A549 (cell line): ENCODE results near the gene POLR2L. TPM values are rescaled to one million over a fixed set of nuclear protein-coding genes. Genes with fewer than 3 reads are reported as not detected.

Experiments
- ATAC-seq, 2 experiments: fragments of 200-7000 bp in 1 of 2; fragments of >200 bp in 1 of 2; cut with Nextera tagmentation in 1 of 2; cut with Tn5 transposase in 1 of 2; 3 replicates each; pipeline versions ENCODE4 v1.8.0 to v1.9.1; 2018 to 2020; ENCODE audit warnings: mild to moderate bottlenecking in 1 of 2, moderate library complexity in 1 of 2
- CTCF ChIA-PET: fragments of 300-600 bp; sonication (Branson Sonifier 250); formaldehyde crosslinking; extraction: SDS; loops from one replicate; lab custom pipeline; 2021; ENCODE audit warnings: antibody characterized with exemption, inconsistent platforms; lab: Yijun Ruan, JAX
- POLR2A ChIA-PET: fragments of 350-600 bp; formaldehyde crosslinking; extraction: SDS; loops from one replicate; lab custom pipeline; 2021; ENCODE audit warnings: antibody characterized with exemption, inconsistent platforms; lab: Yijun Ruan, JAX
- DNase-seq, 2 experiments: peaks; one replicate each; pipeline versions ENCODE4 v3.0.0 to v3.0.0-alpha.2; 2011 to 2016; ENCODE audit warnings: low read depth in 1 of 2, low spot score in 1 of 2
- FAIRE-seq: peaks from 2 replicates; lab custom pipeline; 2011; peaks lifted over from hg19 to GRCh38; lab: Jason Lieb, UNC
- H3K27ac ChIP-seq, 2 experiments: fragments of >200 bp; sonication (Bioruptor Twin); formaldehyde crosslinking; 3 replicates each; pipeline ENCODE4 v1.5.1; 2016 to 2017
- H3K4me1 ChIP-seq: fragments of >200 bp; sonication (Bioruptor Twin); formaldehyde crosslinking; 3 replicates; pipeline ENCODE4 v1.6.1; 2016
- H3K4me2 ChIP-seq: fragments of >200 bp; sonication (Bioruptor Twin); formaldehyde crosslinking; 3 replicates; pipeline ENCODE4 v1.6.1; 2016
- H3K4me3 ChIP-seq: fragments of >200 bp; sonication (Bioruptor Twin); formaldehyde crosslinking; 3 replicates; pipeline ENCODE4 v1.5.1; 2016
- H3K9me3 ChIP-seq: fragments of >200 bp; sonication (Bioruptor Twin); formaldehyde crosslinking; 3 replicates; pipeline ENCODE4 v1.6.1; 2016
- ATOH8 ChIP-seq: fragments of 250-450 bp; sonication (Bioruptor Pico); IDR thresholded peaks from 2 replicates; pipeline ENCODE4 v1.5.0; 2020; ENCODE audit warnings: low read depth, mild to moderate bottlenecking, moderate library complexity
- BCL3 ChIP-seq: fragments of >200 bp; sonication (Bioruptor Twin); formaldehyde crosslinking; IDR thresholded peaks from 3 replicates; pipeline ENCODE4 v1.6.1; 2016
- CBX8 ChIP-seq: fragments of 200-600 bp; sonication (generic); IDR thresholded peaks from 2 replicates; pipeline ENCODE4 v1.6.1; 2016
- EP300 ChIP-seq, 2 experiments: fragments of >200 bp; sonication (Bioruptor Twin); formaldehyde crosslinking; IDR thresholded peaks; 2 replicates in 1 of 2; 3 replicates in 1 of 2; pipeline ENCODE4 v1.6.1; 2016 to 2017
- ESRRA ChIP-seq: fragments of 150-350 bp; IDR thresholded peaks from 2 replicates; pipeline ENCODE4 v1.6.1; 2014; ENCODE audit warnings: mild to moderate bottlenecking, low read length, borderline replicate concordance
- GATA3 ChIP-seq: IDR thresholded peaks from 2 replicates; pipeline ENCODE4 v1.6.1; 2012; ENCODE audit warnings: borderline replicate concordance
- HEYL ChIP-seq: fragments of 250-450 bp; sonication (Bioruptor Pico); IDR thresholded peaks from 2 replicates; pipeline ENCODE4 v1.8.0; 2021; ENCODE audit warnings: mild to moderate bottlenecking, moderate library complexity
- HOXA7 ChIP-seq: fragments of 250-450 bp; sonication (Bioruptor Pico); IDR thresholded peaks from 2 replicates; pipeline ENCODE4 v1.5.0; 2020; ENCODE audit warnings: mild to moderate bottlenecking, moderate library complexity
- HOXB13 ChIP-seq: fragments of 250-450 bp; sonication (Bioruptor Pico); IDR thresholded peaks from 2 replicates; pipeline ENCODE4 v1.5.0; 2020; ENCODE audit warnings: low read depth, mild to moderate bottlenecking, moderate library complexity
- HOXB5 ChIP-seq: fragments of 250-450 bp; sonication (Bioruptor Pico); IDR thresholded peaks from 2 replicates; pipeline ENCODE4 v1.5.0; 2020; ENCODE audit warnings: mild to moderate bottlenecking, moderate library complexity
- KDM1A ChIP-seq: fragments of 200-600 bp; sonication (generic); IDR thresholded peaks from 2 replicates; pipeline ENCODE4 v1.6.1; 2016; ENCODE audit warnings: low read depth, mild to moderate bottlenecking
- NPAS2 ChIP-seq: fragments of 250-450 bp; sonication (Bioruptor Pico); IDR thresholded peaks from 2 replicates; pipeline ENCODE4 v1.8.0; 2022; ENCODE audit warnings: mild to moderate bottlenecking, moderate library complexity, borderline replicate concordance
- POLR2AphosphoS2 ChIP-seq: conservative IDR thresholded peaks from 2 replicates; pipeline ENCODE4 v1.6.1; 2012; ENCODE audit warnings: low read length, improper control_type of control experiment, inconsistent platforms
- REST ChIP-seq: fragments of 200-600 bp; sonication (generic); IDR thresholded peaks from 2 replicates; pipeline ENCODE4 v1.6.1; 2016; ENCODE audit warnings: antibody characterized with exemption, mild to moderate bottlenecking, moderate library complexity
- RFX5 ChIP-seq: fragments of 450-650 bp; IDR thresholded peaks from 2 replicates; pipeline ENCODE4 v1.7.1; 2014; ENCODE audit warnings: antibody characterized with exemption, mild to moderate bottlenecking, moderate library complexity
- SMC3 ChIP-seq: fragments of >200 bp; sonication (Bioruptor Twin); formaldehyde crosslinking; IDR thresholded peaks from 3 replicates; pipeline ENCODE4 v1.6.1; 2018; ENCODE audit warnings: inconsistent platforms
- USF2 ChIP-seq: fragments of 450-650 bp; IDR thresholded peaks from 2 replicates; pipeline ENCODE4 v1.6.1; 2014; ENCODE audit warnings: antibody characterized with exemption
- whole genome bisulfite sequencing: methylation state at CpG from one replicate; pipeline ENCODE4 v1.1.6; 2017; ENCODE audit errors: missing lambda C conversion rate; 5-methylcytosine and 5-hydroxymethylcytosine counted together
- polyA plus RNA-seq, 4 experiments: library from polyadenylated mRNA; depleted of rRNA in 3 of 4; stranded (reverse); fragments of >200 nt; fragmentation: RNase III in 1 of 4; extraction: RNeasy Plus Mini Kit Qiagen cat#74134 plus additional on column Dnase treatment in 1 of 4; gene quantifications; 2 replicates in 3 of 4; 3 replicates in 1 of 4; pipeline ENCODE4 v1.2.3, GENCODE V29; 2011 to 2017
- small RNA-seq, 6 experiments: library from RNA; depleted of rRNA; stranded (forward); fragments of <200 nt; gene quantifications; one replicate each; pipeline ENCODE3, GENCODE V24; 2012

POLR2L gene
- polyA plus RNA-seq, 2 of the 4 experiments (the other 2 are of a cell fraction) = 140 to 773 TPM

GRCh38 chr11:790721-791564 is 51.4 kb downstream of the POLR2L start (continued):
- 0 out of 2 replicates have a peak, but pooled peaks have one; percentile 33 for TF ChIP-seq USF2

- peak in 1 of 2 experiments; percentile 27; a peak in 3 of 6 replicates for ATAC-seq
- DNase-seq = peak; percentile 44 to 57
- Histone ChIP-seq H3K9me3 (no peaks in the 10 kb centered on the region), H3K4me3 (peak within 1 kb of the TSS; percentile 37), H3K27ac (peak within 1 kb of the TSS in 1 of 2 experiments; percentile 72; a peak in 3 of 6 replicates), H3K4me1 (peaks cover 29% of the 10 kb centered on the region), H3K4me2 (peak within 1 kb of the TSS; percentile 77)
- TF ChIP-seq KDM1A (no peak), ESRRA (no peak), BCL3 (no peak), ATOH8 (no peak), EP300 (IDR thresholded peaks at IDR 0.05) (no peak), HEYL (no peak), CBX8 (no peak), HOXB13 (CRISPR knock-in tag) (no peak), POLR2AphosphoS2 (no peak), NPAS2 (CRISPR knock-in tag) (no peak), HOXA7 (CRISPR knock-in tag) (no peak), RFX5 (no peak), GATA3 (no peak), SMC3 (no peak), HOXB5 (CRISPR knock-in tag) (no peak), REST (no peak)
- ChIA-PET CTCF (interaction anchor here (0.6 to 1.6 kb wide), 5 partner anchors 9 to 17 kb away, joined by 3 to 4 read pairs (median 4); no protein-coding TSS in a partner anchor), POLR2A (interaction anchor here (1.1 to 2.1 kb wide), 4 partner anchors 11 to 29 kb away, joined by 3 to 9 read pairs (median 4); partner anchors contain the start of gene RPLP2)
- FAIRE-seq = no peak
- 26% methylated on average over 11 of the region's 44 CpGs for WGBS
Measured at GRCh38 chr11:789943-790342, 52.4 kb downstream of the POLR2L start, which contains the start of gene CEND1. Gene CEND1, minus strand, starts transcription at chr11:790090. Its CDS starts 1,514 bp downstream, at chr11:788576.

Small RNAs within 50 kb of the gene (small RNA-seq; reads per million reads assigned to genes)
- 0 reads per million in 6 experiments for gene SNORA52

Other genes starting within 250 kb of the POLR2L start
- gene IRF7, start 226.6 kb downstream of the POLR2L start, polyA plus RNA-seq (2011; rRNA removed) = 2.0 TPM in 2 replicates
- gene IRF7, start 226.6 kb downstream of the POLR2L start, polyA plus RNA-seq (2017; fragmentation: RNase III; extraction: RNeasy Plus Mini Kit Qiagen cat#74134 plus additional on column Dnase treatment) = 3.1 to 3.8 TPM (median 3.4 TPM) in 3 replicates
- gene CDHR5, start 217.6 kb downstream of the POLR2L start, polyA plus RNA-seq (2011; rRNA removed) = 0.12 and 0.26 TPM in 2 replicates
- gene CDHR5, start 217.6 kb downstream of the POLR2L start, polyA plus RNA-seq (2017; fragmentation: RNase III; extraction: RNeasy Plus Mini Kit Qiagen cat#74134 plus additional on column Dnase treatment) = 0.07 to 0.08 TPM (median 0.07 TPM) in 3 replicates
- not detected in 2 replicates for gene SCT, start 215.3 kb downstream of the POLR2L start, polyA plus RNA-seq (2011; rRNA removed)
- not detected in 3 replicates for gene SCT, start 215.3 kb downstream of the POLR2L start, polyA plus RNA-seq (2017; fragmentation: RNase III; extraction: RNeasy Plus Mini Kit Qiagen cat#74134 plus additional on column Dnase treatment)
- gene DRD4, start 205.3 kb downstream of the POLR2L start, polyA plus RNA-seq (2011; rRNA removed) = not detected in 2 replicates
- gene DRD4, start 205.3 kb downstream of the POLR2L start, polyA plus RNA-seq (2017; fragmentation: RNase III; extraction: RNeasy Plus Mini Kit Qiagen cat#74134 plus additional on column Dnase treatment) = 0.07 to 0.17 TPM in 2 of 3 replicates, not detected in the other
- 16.0 and 17.3 TPM in 2 replicates for gene DEAF1, start 147.3 kb downstream of the POLR2L start, polyA plus RNA-seq (2011; rRNA removed)
- 23.5 to 25.8 TPM (median 24.0 TPM) in 3 replicates for gene DEAF1, start 147.3 kb downstream of the POLR2L start, polyA plus RNA-seq (2017; fragmentation: RNase III; extraction: RNeasy Plus Mini Kit Qiagen cat#74134 plus additional on column Dnase treatment)
- 15.1 and 15.2 TPM in 2 replicates for gene TMEM80, start 146.7 kb downstream of the POLR2L start, polyA plus RNA-seq (2011; rRNA removed)
- gene TMEM80, start 146.7 kb downstream of the POLR2L start, polyA plus RNA-seq (2017; fragmentation: RNase III; extraction: RNeasy Plus Mini Kit Qiagen cat#74134 plus additional on column Dnase treatment) = 10.2 to 11.2 TPM (median 10.8 TPM) in 3 replicates
- 60.7 and 69.9 TPM in 2 replicates for gene EPS8L2, start 136.3 kb downstream of the POLR2L start, polyA plus RNA-seq (2011; rRNA removed)
- 144 to 163 TPM (median 154 TPM) in 3 replicates for gene EPS8L2, start 136.3 kb downstream of the POLR2L start, polyA plus RNA-seq (2017; fragmentation: RNase III; extraction: RNeasy Plus Mini Kit Qiagen cat#74134 plus additional on column Dnase treatment)
- 287 and 296 TPM in 2 replicates for gene TALDO1, start 95.1 kb downstream of the POLR2L start, polyA plus RNA-seq (2011; rRNA removed)
- 386 to 392 TPM (median 391 TPM) in 3 replicates for gene TALDO1, start 95.1 kb downstream of the POLR2L start, polyA plus RNA-seq (2017; fragmentation: RNase III; extraction: RNeasy Plus Mini Kit Qiagen cat#74134 plus additional on column Dnase treatment)
- 14.5 and 16.8 TPM in 2 replicates for gene GATD1, start 65.0 kb downstream of the POLR2L start, polyA plus RNA-seq (2011; rRNA removed)
- gene GATD1, start 65.0 kb downstream of the POLR2L start, polyA plus RNA-seq (2017; fragmentation: RNase III; extraction: RNeasy Plus Mini Kit Qiagen cat#74134 plus additional on column Dnase treatment) = 41.9 to 43.5 TPM (median 43.1 TPM) in 3 replicates
- gene CEND1, start 52.4 kb downstream of the POLR2L start, polyA plus RNA-seq (2011; rRNA removed) = not detected in 2 replicates
- gene CEND1, start 52.4 kb downstream of the POLR2L start, polyA plus RNA-seq (2017; fragmentation: RNase III; extraction: RNeasy Plus Mini Kit Qiagen cat#74134 plus additional on column Dnase treatment) = 1.0 to 1.3 TPM (median 1.0 TPM) in 3 replicates
- gene SLC25A22, start 44.2 kb downstream of the POLR2L start, polyA plus RNA-seq (2011; rRNA removed) = 11.6 and 13.5 TPM in 2 replicates
- gene SLC25A22, start 44.2 kb downstream of the POLR2L start, polyA plus RNA-seq (2017; fragmentation: RNase III; extraction: RNeasy Plus Mini Kit Qiagen cat#74134 plus additional on column Dnase treatment) = 18.7 to 21.8 TPM (median 19.5 TPM) in 3 replicates
- gene PIDD1, start 37.3 kb downstream of the POLR2L start, polyA plus RNA-seq (2011; rRNA removed) = 6.3 and 6.5 TPM in 2 replicates
- gene PIDD1, start 37.3 kb downstream of the POLR2L start, polyA plus RNA-seq (2017; fragmentation: RNase III; extraction: RNeasy Plus Mini Kit Qiagen cat#74134 plus additional on column Dnase treatment) = 15.7 to 19.0 TPM (median 18.9 TPM) in 3 replicates
- gene RPLP2, start 32.6 kb downstream of the POLR2L start, polyA plus RNA-seq (2011; rRNA removed) = 1,346 and 1,493 TPM in 2 replicates
- gene RPLP2, start 32.6 kb downstream of the POLR2L start, polyA plus RNA-seq (2017; fragmentation: RNase III; extraction: RNeasy Plus Mini Kit Qiagen cat#74134 plus additional on column Dnase treatment) = 2,443 to 2,621 TPM (median 2,508 TPM) in 3 replicates
- 13.2 and 16.1 TPM in 2 replicates for gene PNPLA2, start 23.6 kb downstream of the POLR2L start, polyA plus RNA-seq (2011; rRNA removed)
- 25.1 to 29.2 TPM (median 25.4 TPM) in 3 replicates for gene PNPLA2, start 23.6 kb downstream of the POLR2L start, polyA plus RNA-seq (2017; fragmentation: RNase III; extraction: RNeasy Plus Mini Kit Qiagen cat#74134 plus additional on column Dnase treatment)
- 1.2 and 1.8 TPM in 2 replicates for gene CRACR2B, start 14.6 kb downstream of the POLR2L start, polyA plus RNA-seq (2011; rRNA removed)
- gene CRACR2B, start 14.6 kb downstream of the POLR2L start, polyA plus RNA-seq (2017; fragmentation: RNase III; extraction: RNeasy Plus Mini Kit Qiagen cat#74134 plus additional on column Dnase treatment) = 3.0 to 3.3 TPM (median 3.1 TPM) in 3 replicates
- gene CD151, start 9.6 kb downstream of the POLR2L start, polyA plus RNA-seq (2011; rRNA removed) = 409 and 523 TPM in 2 replicates
- 649 to 701 TPM (median 695 TPM) in 3 replicates for gene CD151, start 9.6 kb downstream of the POLR2L start, polyA plus RNA-seq (2017; fragmentation: RNase III; extraction: RNeasy Plus Mini Kit Qiagen cat#74134 plus additional on column Dnase treatment)
- gene TSPAN4, start 323 bp upstream of the POLR2L start, polyA plus RNA-seq (2011; rRNA removed) = 83.5 and 87.8 TPM in 2 replicates
- gene TSPAN4, start 323 bp upstream of the POLR2L start, polyA plus RNA-seq (2017; fragmentation: RNase III; extraction: RNeasy Plus Mini Kit Qiagen cat#74134 plus additional on column Dnase treatment) = 145 to 150 TPM (median 146 TPM) in 3 replicates
- 53.8 and 58.4 TPM in 2 replicates for gene CHID1, start 68.3 kb upstream of the POLR2L start, polyA plus RNA-seq (2011; rRNA removed)
- 70.5 to 74.4 TPM (median 70.6 TPM) in 3 replicates for gene CHID1, start 68.3 kb upstream of the POLR2L start, polyA plus RNA-seq (2017; fragmentation: RNase III; extraction: RNeasy Plus Mini Kit Qiagen cat#74134 plus additional on column Dnase treatment)
- 60.4 and 72.6 TPM in 2 replicates for gene AP2A2, start 83.3 kb upstream of the POLR2L start, polyA plus RNA-seq (2011; rRNA removed)
- 39.4 to 45.7 TPM (median 41.3 TPM) in 3 replicates for gene AP2A2, start 83.3 kb upstream of the POLR2L start, polyA plus RNA-seq (2017; fragmentation: RNase III; extraction: RNeasy Plus Mini Kit Qiagen cat#74134 plus additional on column Dnase treatment)
- not detected in 2 replicates for gene MUC6, start 194.2 kb upstream of the POLR2L start, polyA plus RNA-seq (2011; rRNA removed)
- not detected in 3 replicates for gene MUC6, start 194.2 kb upstream of the POLR2L start, polyA plus RNA-seq (2017; fragmentation: RNase III; extraction: RNeasy Plus Mini Kit Qiagen cat#74134 plus additional on column Dnase treatment)
- gene MUC2, start 232.3 kb upstream of the POLR2L start, polyA plus RNA-seq (2011; rRNA removed) = 0.01 and 0.04 TPM in 2 replicates
- 0.03 TPM in 3 replicates for gene MUC2, start 232.3 kb upstream of the POLR2L start, polyA plus RNA-seq (2017; fragmentation: RNase III; extraction: RNeasy Plus Mini Kit Qiagen cat#74134 plus additional on column Dnase treatment)